ENCODE results near the gene SOD2. TPM values are rescaled to one million over a fixed set of nuclear protein-coding genes. Genes with fewer than 3 reads are reported as not detected.
"Not testable (repeated sequence)": the region's sequence is repeated elsewhere in the genome, so short reads cannot be mapped to it uniquely, and the experiment has no call there.

The SOD2 gene
- total RNA-seq, 2 donors from 2014 or later, result 243 to 555 TPM

- H3K4me3 ChIP-seq, result peak overlapping the region; percentile 96 to 98
- DNase-seq (ENCODE audit: low spot score), result peak; percentile 66
- peak overlapping the region; percentile 98 for H3K27ac ChIP-seq
- peaks cover 23% of the 10 kb centered on the region for H3K36me3 ChIP-seq
- no peaks in the 10 kb centered on the region for H3K9me3 ChIP-seq
- no peaks in the 10 kb centered on the region for H3K27me3 ChIP-seq
- peaks cover 0 to 45% of the 10 kb centered on the region in 2 donors for H3K4me1 ChIP-seq
- no peak for TF ChIP-seq CTCF (IDR thresholded peaks at IDR 0.05)
These were observed 526 bp downstream of the SOD2 start for GRCh38 chr6:159692303-159693127.

GRCh38 chr6:159691963-159692287, 1.1 kb downstream of the SOD2 start:
- Histone ChIP-seq H3K27ac (peak overlapping the region; percentile 98), H3K36me3 (peaks cover 29% of the 10 kb centered on the region), H3K27me3 (no peaks in the 10 kb centered on the region), H3K4me3 (peak overlapping the region; percentile 96 to 98), H3K4me1 (peaks cover 0 to 45% of the 10 kb centered on the region in 2 donors), H3K9me3 (no peaks in the 10 kb centered on the region)
- no peak for DNase-seq (ENCODE audit: low spot score)
- no peak for TF ChIP-seq CTCF (IDR thresholded peaks at IDR 0.05)

DNA sequence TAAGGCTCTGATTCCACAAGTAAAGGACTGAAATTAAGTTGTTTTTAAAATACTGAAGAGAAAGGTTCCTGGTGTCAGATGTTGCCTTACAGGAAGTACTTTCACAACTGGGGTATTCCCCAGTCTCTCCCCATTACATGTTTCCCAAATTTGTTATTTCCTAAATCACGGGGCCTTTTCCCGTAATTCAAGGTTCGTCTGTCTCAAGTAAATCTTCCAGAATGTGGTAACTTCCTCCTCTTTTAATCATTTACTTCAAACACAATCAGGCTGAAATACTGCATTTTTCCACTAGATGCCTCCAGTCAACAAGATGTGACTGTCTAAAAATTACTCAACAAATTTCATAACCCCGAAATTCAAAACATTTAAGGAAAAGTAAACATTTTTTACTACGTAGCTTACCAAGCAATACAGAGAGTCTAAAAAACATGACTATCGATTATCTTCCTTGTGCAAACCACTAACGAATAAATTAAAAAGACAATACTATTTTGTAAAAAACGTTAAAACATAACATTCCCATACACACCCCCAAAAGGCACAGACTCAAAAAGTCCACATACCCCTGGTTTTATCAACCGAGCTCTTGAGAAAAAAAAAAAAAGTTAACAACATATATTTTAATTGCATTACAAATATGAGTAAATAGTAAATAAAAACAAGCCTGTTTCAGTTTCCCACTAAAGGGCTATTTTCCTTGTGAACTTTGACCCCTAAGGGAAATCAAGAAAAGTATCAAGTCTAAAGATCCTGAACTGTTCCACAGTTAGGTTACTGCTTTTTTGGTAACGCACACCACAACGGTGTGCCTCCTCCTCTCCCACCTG, 1.7 kb downstream of the SOD2 start:
- H3K4me3 ChIP-seq, result peak overlapping the region; percentile 96 to 98
- no peaks in the 10 kb centered on the region for H3K27me3 ChIP-seq
- DNase-seq (ENCODE audit: low spot score), result no peak
- peak overlapping the region; percentile 98 for H3K27ac ChIP-seq
- peaks cover 35% of the 10 kb centered on the region for H3K36me3 ChIP-seq
- TF ChIP-seq CTCF (IDR thresholded peaks at IDR 0.05), result peak; percentile 52 to 85
- H3K4me1 ChIP-seq, result peaks cover 0 to 45% of the 10 kb centered on the region in 2 donors
- H3K9me3 ChIP-seq, result no peaks in the 10 kb centered on the region

GRCh38 chr6:159690135-159690534, 2.9 kb downstream of the SOD2 start:
- Histone ChIP-seq H3K36me3 (peaks cover 44% of the 10 kb centered on the region), H3K4me1 (peaks cover 0 to 45% of the 10 kb centered on the region in 2 donors)
- not testable (repeated sequence) for H3K27me3 ChIP-seq; DNase-seq (ENCODE audit: low spot score); H3K27ac ChIP-seq; H3K4me3 ChIP-seq; H3K9me3 ChIP-seq

GRCh38 chr6:159689001-159689400, 4.0 kb downstream of the SOD2 start:
- Histone ChIP-seq H3K4me3 (no peak overlapping the region), H3K27ac (no peak overlapping the region)

More at GRCh38 chr6:159689001-159689400, 4.0 kb downstream of the SOD2 start:
- H3K4me1 ChIP-seq, result peaks cover 0 to 34% of the 10 kb centered on the region in 2 donors
- H3K27me3 ChIP-seq, result no peaks in the 10 kb centered on the region
- H3K9me3 ChIP-seq, result no peaks in the 10 kb centered on the region
- H3K36me3 ChIP-seq, result peaks cover 53% of the 10 kb centered on the region
- no peak for DNase-seq (ENCODE audit: low spot score)
- no peak for TF ChIP-seq CTCF (IDR thresholded peaks at IDR 0.05)
